ENCODE results near the gene B4GALT6.

The B4GALT6 gene

GRCh38 chr18:31633392-31634330, 50.7 kb downstream of the B4GALT6 start:
- peaks cover 11% of the 10 kb centered on the region for H3K36me3 ChIP-seq (ENCODE audit: control insufficient read depth, insufficient read depth, low read length)
- H3K27ac ChIP-seq (ENCODE audit: low read depth, low read length, severe bottlenecking): no peak overlapping the region
- 93 to 95% methylated on average over 7 to 8 of the region's 10 CpGs for WGBS, 2 experiments (ENCODE audit: insufficient coverage in 2 of 2)
- no peaks in the 10 kb centered on the region for H3K4me1 ChIP-seq (ENCODE audit: control insufficient read depth, insufficient read depth, low read length, poor library complexity, severe bottlenecking)
- H3K4me3 ChIP-seq (ENCODE audit: extremely low read depth, insufficient read depth, low read length, poor library complexity, severe bottlenecking): no peak overlapping the region
- H3K9me3 ChIP-seq (ENCODE audit: control insufficient read depth, low read length): no peaks in the 10 kb centered on the region

- no peaks in the 10 kb centered on the region for H3K4me1 ChIP-seq (ENCODE audit: control insufficient read depth, insufficient read depth, low read length, poor library complexity, severe bottlenecking)
- H3K27ac ChIP-seq (ENCODE audit: low read depth, low read length, severe bottlenecking): no peak overlapping the region
- H3K36me3 ChIP-seq (ENCODE audit: control insufficient read depth, insufficient read depth, low read length): peaks cover 8% of the 10 kb centered on the region
- no peak overlapping the region for H3K4me3 ChIP-seq (ENCODE audit: extremely low read depth, insufficient read depth, low read length, poor library complexity, severe bottlenecking)
- WGBS, 2 experiments (ENCODE audit: insufficient coverage in 2 of 2): no CpG with 5 or more reads among the region's 1 CpG
- no peaks in the 10 kb centered on the region for H3K9me3 ChIP-seq (ENCODE audit: control insufficient read depth, low read length)
These were observed 52.0 kb downstream of the B4GALT6 start for GRCh38 chr18:31632356-31632755.

- no peaks in the 10 kb centered on the region for H3K4me1 ChIP-seq (ENCODE audit: control insufficient read depth, insufficient read depth, low read length, poor library complexity, severe bottlenecking)
- no peaks in the 10 kb centered on the region for H3K9me3 ChIP-seq (ENCODE audit: control insufficient read depth, low read length)
- peaks cover 12% of the 10 kb centered on the region for H3K36me3 ChIP-seq (ENCODE audit: control insufficient read depth, insufficient read depth, low read length)
- no peak overlapping the region for H3K4me3 ChIP-seq (ENCODE audit: extremely low read depth, insufficient read depth, low read length, poor library complexity, severe bottlenecking)
- no CpG with 5 or more reads among the region's 1 CpG for WGBS, 2 experiments (ENCODE audit: insufficient coverage in 2 of 2)
- no peak overlapping the region for H3K27ac ChIP-seq (ENCODE audit: low read depth, low read length, severe bottlenecking)
These were observed 52.9 kb downstream of the B4GALT6 start for GRCh38 chr18:31631526-31631925.

GRCh38 chr18:31630549-31630948, 53.8 kb downstream of the B4GALT6 start:
- no peaks in the 10 kb centered on the region for H3K4me1 ChIP-seq (ENCODE audit: control insufficient read depth, insufficient read depth, low read length, poor library complexity, severe bottlenecking)
- H3K27ac ChIP-seq (ENCODE audit: low read depth, low read length, severe bottlenecking): no peak overlapping the region
- H3K4me3 ChIP-seq (ENCODE audit: extremely low read depth, insufficient read depth, low read length, poor library complexity, severe bottlenecking): no peak overlapping the region
- no peaks in the 10 kb centered on the region for H3K9me3 ChIP-seq (ENCODE audit: control insufficient read depth, low read length)
- peaks cover 14% of the 10 kb centered on the region for H3K36me3 ChIP-seq (ENCODE audit: control insufficient read depth, insufficient read depth, low read length)
- 94 to 100% methylated on average over 2 to 3 of the region's 4 CpGs for WGBS, 2 experiments (ENCODE audit: insufficient coverage in 2 of 2)

GRCh38 chr18:31626409-31626808, 58.0 kb downstream of the B4GALT6 start:
- Histone ChIP-seq H3K9me3 (ENCODE audit: control insufficient read depth, low read length) (no peaks in the 10 kb centered on the region), H3K4me1 (ENCODE audit: control insufficient read depth, insufficient read depth, low read length, poor library complexity, severe bottlenecking) (no peaks in the 10 kb centered on the region), H3K4me3 (ENCODE audit: extremely low read depth, insufficient read depth, low read length, poor library complexity, severe bottlenecking) (no peak overlapping the region), H3K27ac (ENCODE audit: low read depth, low read length, severe bottlenecking) (no peak overlapping the region), H3K36me3 (ENCODE audit: control insufficient read depth, insufficient read depth, low read length) (peaks cover 14% of the 10 kb centered on the region)
- WGBS, 2 experiments (ENCODE audit: insufficient coverage in 2 of 2): 89 to 97% methylated on average over 4 to 5 of the region's 6 CpGs

GRCh38 chr18:31624892-31625640, 59.3 kb downstream of the B4GALT6 start:
- no peak overlapping the region for H3K27ac ChIP-seq (ENCODE audit: low read depth, low read length, severe bottlenecking)
- no peaks in the 10 kb centered on the region for H3K9me3 ChIP-seq (ENCODE audit: control insufficient read depth, low read length)
- no peak overlapping the region for H3K4me3 ChIP-seq (ENCODE audit: extremely low read depth, insufficient read depth, low read length, poor library complexity, severe bottlenecking)
- H3K36me3 ChIP-seq (ENCODE audit: control insufficient read depth, insufficient read depth, low read length): peaks cover 14% of the 10 kb centered on the region
- H3K4me1 ChIP-seq (ENCODE audit: control insufficient read depth, insufficient read depth, low read length, poor library complexity, severe bottlenecking): no peaks in the 10 kb centered on the region
- 87 to 98% methylated on average over 5 to 9 of the region's 13 CpGs for WGBS, 2 experiments (ENCODE audit: insufficient coverage in 2 of 2)

- Histone ChIP-seq H3K9me3 (ENCODE audit: control insufficient read depth, low read length) (no peaks in the 10 kb centered on the region), H3K4me1 (ENCODE audit: control insufficient read depth, insufficient read depth, low read length, poor library complexity, severe bottlenecking) (peaks cover 5% of the 10 kb centered on the region), H3K27ac (ENCODE audit: low read depth, low read length, severe bottlenecking) (no peak overlapping the region), H3K36me3 (ENCODE audit: control insufficient read depth, insufficient read depth, low read length) (no peaks in the 10 kb centered on the region), H3K4me3 (ENCODE audit: extremely low read depth, insufficient read depth, low read length, poor library complexity, severe bottlenecking) (no peak overlapping the region)
These were observed 65.1 kb downstream of the B4GALT6 start for GRCh38 chr18:31619291-31619690.

- WGBS, 2 experiments (ENCODE audit: insufficient coverage in 2 of 2): 88 to 97% methylated on average over 5 of the region's 5 CpGs
- no peak overlapping the region for H3K27ac ChIP-seq (ENCODE audit: low read depth, low read length, severe bottlenecking)
These were observed 65.6 kb downstream of the B4GALT6 start for GRCh38 chr18:31618801-31619200.

GRCh38 chr18:31617031-31617717, 67.2 kb downstream of the B4GALT6 start:
- Histone ChIP-seq H3K9me3 (ENCODE audit: control insufficient read depth, low read length) (no peaks in the 10 kb centered on the region), H3K4me3 (ENCODE audit: extremely low read depth, insufficient read depth, low read length, poor library complexity, severe bottlenecking) (no peak overlapping the region), H3K27ac (ENCODE audit: low read depth, low read length, severe bottlenecking) (no peak overlapping the region), H3K4me1 (ENCODE audit: control insufficient read depth, insufficient read depth, low read length, poor library complexity, severe bottlenecking) (peaks cover 5% of the 10 kb centered on the region), H3K36me3 (ENCODE audit: control insufficient read depth, insufficient read depth, low read length) (no peaks in the 10 kb centered on the region)
- 83 to 92% methylated on average over 1 to 2 of the region's 5 CpGs for WGBS, 2 experiments (ENCODE audit: insufficient coverage in 2 of 2)

More at GRCh38 chr18:31618801-31619200, 65.6 kb downstream of the B4GALT6 start:
- Histone ChIP-seq H3K4me1 (ENCODE audit: control insufficient read depth, insufficient read depth, low read length, poor library complexity, severe bottlenecking) (peaks cover 5% of the 10 kb centered on the region), H3K36me3 (ENCODE audit: control insufficient read depth, insufficient read depth, low read length) (no peaks in the 10 kb centered on the region), H3K9me3 (ENCODE audit: control insufficient read depth, low read length) (no peaks in the 10 kb centered on the region), H3K4me3 (ENCODE audit: extremely low read depth, insufficient read depth, low read length, poor library complexity, severe bottlenecking) (no peak overlapping the region)

- H3K4me3 ChIP-seq (ENCODE audit: extremely low read depth, insufficient read depth, low read length, poor library complexity, severe bottlenecking): no peak overlapping the region
- peaks cover 5% of the 10 kb centered on the region for H3K4me1 ChIP-seq (ENCODE audit: control insufficient read depth, insufficient read depth, low read length, poor library complexity, severe bottlenecking)
- H3K27ac ChIP-seq (ENCODE audit: low read depth, low read length, severe bottlenecking): no peak overlapping the region
- no peaks in the 10 kb centered on the region for H3K36me3 ChIP-seq (ENCODE audit: control insufficient read depth, insufficient read depth, low read length)
- 93 to 100% methylated on average over 2 to 3 of the region's 4 CpGs for WGBS, 2 experiments (ENCODE audit: insufficient coverage in 2 of 2)
- no peaks in the 10 kb centered on the region for H3K9me3 ChIP-seq (ENCODE audit: control insufficient read depth, low read length)
These were observed 67.8 kb downstream of the B4GALT6 start for GRCh38 chr18:31616586-31616985.

Measured in mesodermal cell (in vitro differentiated cells).